Retinal pigment epithelial cell (primary cell): ENCODE results near the gene AREG.

Experiments
- DNase-seq: peaks from one replicate; pipeline ENCODE4 v3.0.0-alpha.2; 2010; ENCODE audit warnings: low read depth
- H3K4me3 ChIP-seq: 2 replicates; pipeline ENCODE4 v1.5.1; 2011; ENCODE audit warnings: mild to moderate bottlenecking, low read length, control low read depth, moderate library complexity
- TF ChIP-seq, protein P1 (sequence below): conservative IDR thresholded peaks from 2 replicates; pipeline ENCODE4 v1.5.1; 2011; ENCODE audit warnings: low read depth, low read length, control low read depth, inconsistent platforms

AREG gene

DNA sequence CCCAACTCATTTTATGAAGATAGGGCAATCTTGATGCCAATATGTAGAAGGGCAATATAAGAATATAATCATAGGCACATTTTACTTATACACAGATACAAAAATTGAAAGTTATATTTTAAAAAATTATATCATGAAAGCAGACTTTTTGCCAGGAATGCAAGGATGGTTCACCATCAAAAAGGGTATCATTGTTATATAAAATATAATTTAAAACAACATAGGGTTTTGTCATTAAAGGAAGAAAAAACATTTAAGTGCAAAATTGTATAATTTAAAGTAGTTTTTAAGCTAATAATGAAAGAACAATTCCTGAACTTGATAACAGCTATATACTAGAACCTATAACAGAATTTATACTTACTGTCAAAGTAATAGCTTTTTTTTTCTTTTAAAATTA lies 15.9 kb downstream of the AREG start:
- TF ChIP-seq, protein P1, sequence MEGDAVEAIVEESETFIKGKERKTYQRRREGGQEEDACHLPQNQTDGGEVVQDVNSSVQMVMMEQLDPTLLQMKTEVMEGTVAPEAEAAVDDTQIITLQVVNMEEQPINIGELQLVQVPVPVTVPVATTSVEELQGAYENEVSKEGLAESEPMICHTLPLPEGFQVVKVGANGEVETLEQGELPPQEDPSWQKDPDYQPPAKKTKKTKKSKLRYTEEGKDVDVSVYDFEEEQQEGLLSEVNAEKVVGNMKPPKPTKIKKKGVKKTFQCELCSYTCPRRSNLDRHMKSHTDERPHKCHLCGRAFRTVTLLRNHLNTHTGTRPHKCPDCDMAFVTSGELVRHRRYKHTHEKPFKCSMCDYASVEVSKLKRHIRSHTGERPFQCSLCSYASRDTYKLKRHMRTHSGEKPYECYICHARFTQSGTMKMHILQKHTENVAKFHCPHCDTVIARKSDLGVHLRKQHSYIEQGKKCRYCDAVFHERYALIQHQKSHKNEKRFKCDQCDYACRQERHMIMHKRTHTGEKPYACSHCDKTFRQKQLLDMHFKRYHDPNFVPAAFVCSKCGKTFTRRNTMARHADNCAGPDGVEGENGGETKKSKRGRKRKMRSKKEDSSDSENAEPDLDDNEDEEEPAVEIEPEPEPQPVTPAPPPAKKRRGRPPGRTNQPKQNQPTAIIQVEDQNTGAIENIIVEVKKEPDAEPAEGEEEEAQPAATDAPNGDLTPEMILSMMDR = no peak
- DNase-seq = no peak
- H3K4me3 ChIP-seq = no peak overlapping the region

DNA sequence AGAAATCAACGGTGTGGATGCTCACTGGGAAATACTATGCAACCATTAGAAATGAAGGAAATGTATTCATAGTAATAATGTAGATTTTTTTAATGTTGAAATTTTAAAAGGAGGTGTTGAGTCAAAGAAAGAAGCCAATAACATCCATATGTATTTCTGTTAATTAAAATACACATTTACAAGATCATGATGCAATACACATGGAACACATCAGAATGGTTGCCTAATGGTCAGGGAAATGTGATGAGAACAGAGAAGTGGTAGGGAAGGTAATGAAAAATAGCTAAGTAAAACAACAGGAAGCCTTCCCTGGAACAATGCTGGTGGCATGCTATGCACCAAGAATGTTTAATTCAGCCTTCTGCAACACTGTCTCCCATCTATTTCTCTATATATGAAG lies 18.2 kb downstream of the AREG start:
- TF ChIP-seq, protein P1 = no peak
- DNase-seq = no peak
- no peak overlapping the region for H3K4me3 ChIP-seq

DNA sequence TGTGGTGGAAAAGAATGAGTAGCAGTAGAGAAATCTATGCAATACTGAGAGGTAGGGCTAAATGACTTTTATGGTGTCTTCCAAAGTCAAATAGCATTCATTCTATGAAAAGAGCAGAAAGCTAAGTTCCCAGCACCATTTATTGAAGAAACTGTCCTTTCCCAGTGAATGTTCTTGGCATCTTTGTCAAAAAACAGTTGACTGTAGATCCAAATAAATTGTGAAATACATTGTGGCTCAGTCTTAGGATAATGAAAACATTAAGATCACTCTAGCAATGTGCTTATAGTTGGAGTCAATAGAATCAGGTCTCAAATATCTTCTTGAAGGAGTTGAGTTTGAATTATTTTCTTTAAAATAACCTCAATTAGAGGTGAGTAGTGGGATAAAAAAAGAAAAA lies 19.4 kb downstream of the AREG start:
- no peak overlapping the region for H3K4me3 ChIP-seq
- no peak for DNase-seq
- TF ChIP-seq, protein P1 = no peak

DNA sequence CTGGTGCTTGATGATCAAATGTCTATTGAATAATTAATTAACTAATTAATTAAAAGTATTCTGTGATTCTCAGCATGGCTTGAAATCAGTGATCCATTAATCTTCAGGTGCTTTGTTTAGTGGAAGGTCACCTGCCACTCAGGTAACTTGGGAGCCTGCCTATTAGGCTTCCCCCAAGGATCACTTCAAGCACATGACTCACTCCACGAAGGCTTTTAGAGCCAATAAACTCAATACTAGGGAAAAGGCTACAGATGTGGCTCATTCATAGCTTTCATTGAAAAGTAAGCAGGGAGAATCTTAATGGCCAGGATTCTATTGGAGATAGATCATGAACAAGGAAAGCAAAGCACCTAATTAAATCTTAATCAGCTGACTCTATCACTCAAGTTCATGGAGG lies 21.3 kb downstream of the AREG start:
- H3K4me3 ChIP-seq = no peak overlapping the region
- TF ChIP-seq, protein P1 = no peak

DNA sequence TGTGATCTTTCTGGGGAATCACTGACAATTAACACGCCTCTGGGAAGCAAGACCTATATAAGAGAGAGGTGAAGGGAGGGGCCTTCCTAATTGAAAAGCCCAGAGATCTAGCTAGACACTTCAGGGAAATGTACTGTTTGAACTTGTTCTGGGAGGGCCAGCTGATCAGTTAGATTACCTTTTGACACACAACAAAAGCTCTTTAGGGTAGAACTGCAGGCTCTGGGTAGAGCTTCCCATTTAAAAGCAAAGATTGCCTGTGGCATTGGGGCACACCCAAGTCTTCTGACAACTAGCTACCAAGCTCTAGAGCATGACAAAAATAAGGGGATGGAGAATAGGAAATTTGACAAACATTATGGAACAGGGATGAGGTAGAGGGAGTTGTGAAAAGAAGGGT lies 26.3 kb downstream of the AREG start:
- DNase-seq = no peak
- TF ChIP-seq, protein P1 = no peak
- no peak overlapping the region for H3K4me3 ChIP-seq

More for the DNA sequence above, 21.3 kb downstream of the AREG start:
- DNase-seq = no peak

DNA sequence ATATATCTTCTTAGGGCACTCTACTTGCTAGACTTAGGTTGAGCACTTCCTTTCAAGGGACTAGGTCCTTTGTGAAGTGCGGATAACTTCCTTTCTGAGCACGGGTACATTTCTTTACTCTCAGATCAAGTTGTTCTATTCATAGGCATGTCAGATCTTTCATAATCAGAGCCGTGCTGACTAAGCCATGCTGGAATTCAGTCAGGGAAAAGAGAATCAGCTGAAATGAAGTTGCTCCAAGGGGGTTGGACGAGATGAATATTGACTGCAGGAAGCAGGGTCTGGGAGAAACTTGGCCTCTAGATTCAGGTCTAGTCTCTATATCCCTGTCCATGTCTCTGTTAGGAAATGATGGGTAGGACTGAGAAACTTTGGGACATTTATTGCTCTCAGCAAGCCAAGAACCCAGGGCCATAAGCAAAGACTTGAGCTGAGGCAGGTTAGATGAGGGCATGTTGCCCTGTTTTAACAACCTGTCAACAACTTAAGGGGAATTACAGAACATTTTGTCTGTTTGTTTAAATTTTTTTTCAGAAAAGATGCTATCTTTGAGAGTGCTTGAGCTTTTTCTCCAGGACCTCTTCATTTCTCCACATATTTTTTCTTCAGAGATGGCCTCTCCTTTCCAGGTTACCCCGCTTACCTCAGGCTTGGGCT lies 28.3 kb downstream of the AREG start:
- peak; percentile 81 for DNase-seq
- H3K4me3 ChIP-seq = no peak overlapping the region
- TF ChIP-seq, protein P1 = no peak

DNA sequence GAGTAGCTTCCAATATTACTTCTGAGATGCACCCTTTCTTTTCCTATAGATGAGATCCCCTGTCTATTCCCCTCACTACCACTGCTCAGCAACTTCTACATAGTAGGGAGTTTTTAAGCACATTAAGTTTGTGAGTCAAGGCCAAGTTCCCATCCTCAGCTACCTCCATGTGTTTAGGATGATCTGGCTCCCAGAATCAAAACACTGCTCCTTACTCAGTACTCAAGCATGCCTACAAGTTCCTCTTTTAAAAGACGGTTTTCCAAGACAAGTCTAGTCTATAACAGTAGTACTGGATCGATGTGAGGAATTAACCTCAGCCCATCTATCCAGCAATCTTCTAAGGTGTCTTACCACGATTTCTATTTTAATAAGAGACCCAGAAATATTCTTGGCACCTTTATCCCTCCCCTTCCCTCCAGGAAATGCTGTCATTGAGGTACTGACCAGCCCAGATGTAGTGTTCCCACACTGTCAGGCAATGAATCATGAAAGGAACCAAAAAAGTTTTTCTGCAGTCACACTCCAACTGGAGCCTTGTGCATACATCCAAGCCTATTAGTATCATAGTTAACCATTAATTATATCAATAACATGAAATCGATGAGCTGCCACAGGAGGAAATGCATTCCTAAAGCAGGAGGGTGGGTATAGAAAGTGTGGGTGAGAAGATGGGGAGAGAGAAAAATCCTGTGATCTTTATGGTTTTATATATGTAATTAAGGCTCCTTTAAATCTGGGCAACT lies 29.6 kb downstream of the AREG start:
- no peak overlapping the region for H3K4me3 ChIP-seq
- DNase-seq = peak; percentile 12
- TF ChIP-seq, protein P1 = no peak
